Cortex of kidney (tissue), 1 donor: ENCODE results near the gene LATS2.

Experiments
- DNase-seq: peaks from one replicate; lab custom pipeline; 2025; lab: John Stamatoyannopoulos, UW

The LATS2 gene

DNA sequence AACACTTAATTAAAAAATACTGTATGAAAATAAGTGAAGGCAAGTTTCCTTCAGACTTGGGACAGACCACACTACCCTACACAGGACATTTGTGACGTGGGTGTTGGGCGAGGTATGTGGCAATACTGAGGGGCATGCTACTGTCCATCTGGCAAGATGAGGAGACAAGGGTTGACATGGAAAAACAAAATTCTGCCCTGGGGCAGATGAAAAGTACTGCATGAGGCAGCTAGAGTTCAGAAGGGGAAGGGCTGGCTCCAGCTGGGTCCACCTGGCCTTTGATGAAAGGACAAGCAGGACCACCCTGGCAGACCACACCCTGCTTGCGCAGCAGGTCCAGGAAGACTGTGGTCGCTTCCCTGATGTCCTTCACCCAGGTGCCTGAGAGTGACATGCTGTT is 43.2 kb downstream of the LATS2 start:
- no peak for DNase-seq

DNA sequence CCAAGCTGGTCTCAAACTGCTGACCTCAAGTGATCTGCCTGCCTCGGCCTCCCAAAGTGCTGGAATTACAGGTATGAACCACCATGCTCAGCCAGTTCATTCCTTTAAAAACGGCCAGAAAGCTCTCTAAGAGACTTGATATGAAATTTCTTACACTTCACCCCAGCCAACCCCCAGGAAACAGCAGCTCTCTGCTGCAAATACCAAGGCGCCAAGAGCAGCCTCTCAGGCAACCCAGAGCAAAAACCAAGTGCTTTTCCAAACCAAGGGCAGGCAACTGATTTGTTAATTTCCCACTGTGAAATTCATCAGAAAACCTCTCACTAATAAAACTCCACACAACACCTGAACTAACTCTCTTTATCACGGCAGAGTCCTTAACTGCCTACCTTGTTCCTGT is 44.9 kb downstream of the LATS2 start:
- no peak for DNase-seq

DNA sequence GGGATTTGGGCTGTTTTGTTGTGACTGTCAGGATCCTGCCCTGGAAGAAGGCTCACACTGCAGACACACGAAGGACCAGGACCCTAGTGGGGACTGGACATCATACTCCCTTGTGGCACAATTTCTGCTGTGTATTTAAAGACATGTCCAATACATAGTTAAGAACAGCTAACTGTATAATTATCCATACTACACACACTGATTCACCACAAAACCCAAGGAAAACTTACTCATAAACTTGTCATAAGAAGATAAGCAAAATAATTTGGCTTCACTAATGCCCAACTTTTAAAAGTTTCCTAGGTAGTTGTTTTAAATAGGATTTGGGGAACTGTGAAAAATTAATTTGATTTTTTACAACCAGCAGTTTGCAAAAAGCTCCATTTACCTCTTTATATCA is 46.1 kb downstream of the LATS2 start:
- DNase-seq, result no peak

DNA sequence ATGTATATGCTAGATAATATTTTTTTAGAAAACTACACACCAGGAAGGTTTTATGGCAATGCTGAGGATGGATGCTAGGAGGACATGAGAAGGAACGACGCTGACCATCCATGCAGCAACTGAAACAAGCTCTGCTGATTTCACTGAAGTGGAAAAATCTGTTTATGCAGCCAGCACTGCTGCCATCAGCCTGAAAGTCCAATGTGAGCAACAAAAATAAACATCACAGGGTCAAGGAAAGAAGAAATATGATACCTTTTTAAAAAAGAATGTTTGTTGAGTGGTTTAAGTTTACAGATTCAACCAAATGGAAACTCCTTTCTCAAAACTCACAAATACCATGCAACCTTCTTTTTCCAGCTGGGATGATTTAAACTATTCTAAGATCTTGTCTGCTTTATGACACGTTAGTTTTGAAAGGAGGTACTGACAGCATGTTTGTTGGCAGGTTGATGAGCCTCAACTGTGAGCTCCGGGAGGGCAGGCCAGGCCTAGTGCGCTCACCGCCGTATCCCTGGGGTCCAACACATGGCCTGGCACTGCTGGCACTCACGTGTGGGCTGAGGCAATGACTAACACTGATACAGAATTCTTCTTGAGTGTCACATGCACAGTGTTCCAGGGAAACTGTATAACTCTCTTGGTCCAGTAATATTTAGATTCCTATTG is 46.8 kb downstream of the LATS2 start:
- no peak for DNase-seq

DNA sequence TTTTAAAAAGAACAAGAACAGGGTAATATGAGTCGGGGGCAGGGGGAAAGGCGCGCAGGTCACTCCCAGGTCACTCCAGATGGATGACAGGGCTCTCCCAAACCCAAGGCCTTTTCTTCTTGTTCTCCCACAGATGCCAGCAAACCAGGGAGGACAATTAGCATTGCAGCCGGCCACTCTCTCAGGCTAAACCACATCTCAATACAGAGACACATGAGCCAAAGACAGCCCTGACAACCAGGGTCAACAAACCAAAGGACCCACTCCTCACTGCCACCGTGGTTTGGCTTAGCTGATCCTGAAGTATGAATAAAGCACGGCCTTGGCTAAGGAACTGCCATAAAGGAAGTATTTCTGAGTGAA is 47.3 kb downstream of the LATS2 start:
- no peak for DNase-seq

DNA sequence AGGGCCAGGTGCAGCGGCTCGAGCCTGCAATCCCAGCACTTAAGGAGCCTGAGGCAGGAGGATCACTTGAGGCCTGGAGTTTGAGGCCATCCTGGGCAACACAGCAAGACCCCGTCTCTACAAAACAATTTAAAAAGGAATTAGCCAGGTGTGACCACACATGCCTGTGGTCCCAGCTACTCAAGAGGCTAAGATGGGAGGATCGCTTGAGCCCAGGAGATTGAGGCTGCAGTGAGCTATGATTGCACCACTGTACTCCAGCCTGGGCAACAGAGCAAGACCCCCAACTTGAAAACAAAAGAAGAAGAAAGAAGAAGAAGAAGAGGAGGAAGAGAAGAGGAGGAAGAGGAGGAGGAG is 47.7 kb downstream of the LATS2 start:
- no peak for DNase-seq

DNA sequence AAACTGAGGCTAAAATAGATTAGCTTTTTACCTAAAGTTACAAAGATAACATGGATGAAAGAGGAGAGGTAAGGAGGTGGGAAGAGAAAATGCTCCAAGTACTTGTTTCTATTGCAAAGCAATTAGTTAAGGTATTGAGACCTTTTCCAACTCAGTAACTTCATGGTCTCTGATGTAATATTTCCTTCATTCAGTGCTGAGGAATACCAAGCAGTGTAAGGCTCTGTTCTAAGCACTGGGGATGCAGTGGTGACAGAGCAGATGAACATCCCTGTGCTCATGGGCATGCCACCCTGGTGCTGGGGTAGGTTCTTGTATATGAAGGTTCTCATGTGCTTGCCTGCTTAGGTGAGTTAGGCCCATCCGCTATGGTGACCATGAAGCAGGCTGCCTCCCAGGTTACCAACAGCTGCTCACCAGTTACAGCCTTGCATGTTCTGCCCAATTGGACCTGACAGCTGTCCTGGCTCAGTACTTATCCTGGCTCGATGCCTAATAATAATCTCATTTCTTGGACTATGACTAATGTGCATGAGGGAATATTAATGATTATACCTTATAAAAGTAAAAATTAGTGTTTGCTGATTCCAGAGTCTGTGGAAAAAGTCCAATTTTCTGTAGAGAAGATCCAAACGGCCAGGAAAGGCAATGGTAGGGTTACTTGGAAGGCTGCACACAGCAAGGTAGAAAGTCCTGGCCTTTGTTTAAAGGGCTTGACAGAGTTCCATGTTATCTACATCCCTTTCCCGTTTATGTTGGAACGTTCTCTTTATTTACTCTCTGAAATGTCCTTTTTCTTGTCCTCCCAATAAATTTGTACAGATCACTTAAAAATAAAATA is 48.3 kb downstream of the LATS2 start:
- DNase-seq, result no peak

DNA sequence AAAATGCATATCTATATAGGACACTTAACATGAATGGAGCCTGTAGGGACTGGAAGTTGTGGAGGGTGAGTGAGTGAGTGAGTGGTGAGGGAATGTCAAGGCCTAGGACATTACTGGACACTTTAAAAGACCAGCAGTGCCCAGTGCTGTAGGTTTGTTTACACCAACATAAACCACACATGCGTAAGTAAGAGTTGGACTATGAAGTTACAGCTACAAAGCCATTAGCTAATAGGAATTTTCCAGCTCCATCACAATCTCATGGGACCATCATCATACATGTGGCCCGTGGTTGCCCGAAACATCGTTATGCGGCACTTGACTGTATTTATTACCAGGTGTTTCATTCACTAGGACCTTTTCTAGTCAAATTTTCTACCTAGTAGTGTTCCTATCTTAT is 49.2 kb downstream of the LATS2 start:
- DNase-seq, result no peak

DNA sequence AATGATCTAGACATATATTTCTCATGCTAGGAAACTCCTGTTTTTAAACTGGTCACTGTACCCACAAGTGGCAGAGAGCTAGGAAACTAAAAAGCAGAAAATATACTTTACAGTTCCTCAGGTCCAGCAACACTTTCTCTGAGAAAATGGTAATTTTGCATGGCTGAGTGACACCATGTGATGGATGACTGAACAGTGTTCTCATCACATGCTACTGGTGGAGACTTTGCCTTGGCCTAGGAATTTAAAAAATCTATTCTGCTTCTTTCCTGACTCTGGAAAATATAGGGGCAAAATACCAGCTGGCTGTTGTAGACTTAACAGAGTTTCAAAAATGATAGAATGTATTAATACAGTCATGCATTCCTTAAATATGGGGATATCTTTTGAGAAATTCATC is 50.0 kb downstream of the LATS2 start:
- DNase-seq, result no peak

DNA sequence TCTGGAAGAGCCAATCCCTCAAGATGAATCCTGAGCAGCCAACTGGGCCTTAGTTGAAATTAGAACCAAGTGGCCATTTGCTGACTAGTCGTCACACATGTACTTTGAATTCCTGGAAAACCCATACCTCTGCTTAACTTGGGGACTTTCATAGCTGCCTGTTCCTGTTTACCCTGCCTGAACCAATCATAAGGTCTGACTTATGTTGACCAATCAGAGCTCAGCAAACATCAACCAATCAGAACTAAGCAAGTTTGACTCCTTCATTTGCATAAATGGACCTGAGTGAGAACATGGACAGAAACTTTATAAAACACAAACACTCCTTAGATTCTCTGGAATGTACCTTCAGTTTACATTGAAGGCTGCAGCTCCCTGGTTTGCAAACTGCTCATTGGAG is 50.8 kb downstream of the LATS2 start:
- no peak for DNase-seq

DNA sequence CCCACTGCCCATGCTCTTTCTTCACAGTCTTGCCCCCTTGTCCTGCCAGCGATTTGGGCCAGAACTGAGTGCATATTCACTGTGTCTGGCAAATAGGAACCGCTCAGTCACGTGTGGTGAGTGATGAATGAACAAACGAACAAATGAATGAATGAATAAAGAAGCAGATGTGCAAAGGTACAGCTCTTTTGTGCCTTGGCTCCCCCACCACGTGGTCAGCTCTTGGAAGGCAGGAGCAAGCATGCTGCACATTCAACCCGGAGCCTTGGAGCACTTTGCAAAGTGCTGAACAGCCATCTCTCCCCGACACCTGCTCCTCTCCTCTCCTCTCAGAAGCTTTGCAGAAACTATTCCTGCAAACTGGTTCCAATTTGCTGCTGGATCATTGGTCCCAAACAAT is 52.4 kb downstream of the LATS2 start:
- no peak for DNase-seq

DNA sequence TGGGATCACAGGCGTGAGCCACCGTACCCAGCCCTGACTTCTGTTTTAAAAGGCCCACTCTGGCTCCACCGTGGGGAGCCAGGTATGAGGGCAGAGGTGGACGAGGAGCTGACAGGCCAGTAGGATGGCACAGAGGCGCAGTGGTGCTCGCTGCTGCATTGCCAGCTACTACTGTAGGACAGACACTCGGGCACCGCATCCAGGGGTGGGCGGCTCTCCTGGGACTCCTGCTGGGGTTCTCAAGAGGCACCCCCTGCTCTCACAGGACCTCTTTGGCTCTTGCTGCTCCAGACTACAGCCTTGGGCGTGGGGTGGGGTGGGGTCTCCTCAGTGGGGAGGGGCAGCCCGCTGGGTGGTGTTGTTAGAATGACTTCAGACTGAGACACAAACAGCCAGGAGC is 53.4 kb downstream of the LATS2 start:
- no peak for DNase-seq

DNA sequence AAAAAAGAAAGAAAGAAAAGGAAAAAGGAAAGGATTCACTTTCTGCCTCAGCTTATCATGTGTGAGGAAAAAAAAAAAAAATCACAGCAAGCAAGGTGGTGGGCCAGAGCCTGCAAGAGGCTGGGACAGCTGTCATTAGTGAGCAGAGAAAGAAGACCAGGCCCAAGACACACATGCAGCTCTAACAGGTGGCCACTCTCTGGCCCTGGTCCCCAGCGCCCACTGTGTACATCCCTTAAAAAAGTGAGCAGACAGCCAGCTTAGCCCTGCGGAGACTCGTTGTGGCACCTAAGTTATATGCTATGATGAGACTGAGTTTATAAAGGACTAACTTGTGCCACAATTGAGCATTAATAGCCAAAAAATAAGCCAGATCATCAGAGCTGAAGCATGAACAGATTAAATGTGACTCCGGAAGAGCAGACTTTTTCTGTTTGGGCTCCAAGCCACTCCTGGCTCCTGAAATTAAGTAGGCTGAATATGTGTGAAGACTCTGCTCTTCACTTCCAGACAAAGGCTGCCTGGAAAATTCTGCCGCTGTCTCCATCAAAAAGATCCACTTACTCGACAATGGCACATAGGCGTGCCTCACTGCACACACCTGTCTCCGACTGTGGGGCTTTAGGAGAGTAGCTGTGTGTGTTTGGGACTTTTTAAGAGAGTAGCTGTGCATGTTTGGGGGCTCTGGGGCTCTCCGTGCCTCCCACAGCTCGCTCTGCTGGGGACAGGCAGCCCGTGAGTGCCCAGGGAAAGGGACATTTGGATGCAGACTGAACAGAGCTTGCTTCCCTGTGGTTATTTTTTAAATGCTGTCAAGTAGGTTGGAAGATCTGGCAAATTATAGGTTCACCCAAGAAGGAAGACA is 55.0 kb downstream of the LATS2 start:
- DNase-seq, result no peak

DNA sequence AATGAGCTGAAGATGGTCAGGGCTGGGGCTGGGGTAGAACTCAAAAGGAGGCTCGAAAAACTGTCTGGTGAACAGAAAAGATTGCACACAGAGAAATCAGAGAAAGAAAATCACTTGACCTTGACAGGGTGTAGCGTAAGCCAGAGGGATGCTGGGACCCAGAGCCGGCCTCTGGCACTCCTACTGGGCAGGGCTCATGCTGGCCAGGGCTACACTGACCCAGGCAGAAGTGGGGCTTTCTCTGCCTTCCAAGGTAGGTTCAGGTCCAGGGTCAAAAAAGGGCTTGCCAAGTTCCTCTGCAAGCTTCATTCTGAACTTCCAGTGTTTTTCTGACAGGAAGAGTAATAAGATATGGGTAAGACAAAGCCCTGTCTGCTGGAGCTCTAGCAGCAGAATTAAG is 56.2 kb downstream of the LATS2 start:
- DNase-seq, result no peak

DNA sequence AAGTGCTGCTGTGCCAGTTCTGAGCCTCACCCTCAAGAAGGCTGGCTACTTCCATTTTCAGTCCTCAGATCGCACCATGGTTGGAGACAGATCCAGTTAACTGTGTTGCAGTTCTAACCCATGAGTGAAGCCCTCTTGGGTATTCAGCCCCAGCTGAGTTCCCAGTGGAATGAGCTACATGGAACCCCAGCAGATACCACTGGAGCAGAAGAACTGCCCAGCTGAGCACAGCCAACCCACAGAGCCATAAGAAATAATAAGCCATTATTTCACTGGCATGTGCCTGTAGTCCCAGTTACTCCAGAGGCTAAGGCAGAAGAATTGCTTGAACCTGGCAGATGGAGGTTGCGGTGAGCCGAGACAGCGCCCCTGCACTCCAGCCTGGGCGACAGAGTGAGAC is 59.9 kb downstream of the LATS2 start:
- DNase-seq, result no peak

DNA sequence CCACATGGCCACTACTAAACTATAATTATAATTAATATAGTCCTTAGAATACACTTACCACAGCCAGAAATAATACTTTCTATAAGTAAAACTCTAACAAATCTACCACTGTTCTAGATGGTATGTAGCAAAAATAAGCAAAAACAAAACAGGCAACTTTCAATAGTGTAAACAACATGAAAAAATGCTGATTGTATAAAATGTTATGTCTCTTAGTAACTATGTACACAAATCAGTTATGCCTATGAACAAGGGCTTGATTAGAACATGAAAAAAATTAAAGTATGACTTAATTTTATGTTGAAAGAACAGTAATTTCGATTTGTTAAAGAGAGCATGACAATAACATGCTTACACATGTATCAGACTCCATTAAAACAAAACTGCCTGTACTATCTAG is 60.7 kb downstream of the LATS2 start:
- no peak for DNase-seq

DNA sequence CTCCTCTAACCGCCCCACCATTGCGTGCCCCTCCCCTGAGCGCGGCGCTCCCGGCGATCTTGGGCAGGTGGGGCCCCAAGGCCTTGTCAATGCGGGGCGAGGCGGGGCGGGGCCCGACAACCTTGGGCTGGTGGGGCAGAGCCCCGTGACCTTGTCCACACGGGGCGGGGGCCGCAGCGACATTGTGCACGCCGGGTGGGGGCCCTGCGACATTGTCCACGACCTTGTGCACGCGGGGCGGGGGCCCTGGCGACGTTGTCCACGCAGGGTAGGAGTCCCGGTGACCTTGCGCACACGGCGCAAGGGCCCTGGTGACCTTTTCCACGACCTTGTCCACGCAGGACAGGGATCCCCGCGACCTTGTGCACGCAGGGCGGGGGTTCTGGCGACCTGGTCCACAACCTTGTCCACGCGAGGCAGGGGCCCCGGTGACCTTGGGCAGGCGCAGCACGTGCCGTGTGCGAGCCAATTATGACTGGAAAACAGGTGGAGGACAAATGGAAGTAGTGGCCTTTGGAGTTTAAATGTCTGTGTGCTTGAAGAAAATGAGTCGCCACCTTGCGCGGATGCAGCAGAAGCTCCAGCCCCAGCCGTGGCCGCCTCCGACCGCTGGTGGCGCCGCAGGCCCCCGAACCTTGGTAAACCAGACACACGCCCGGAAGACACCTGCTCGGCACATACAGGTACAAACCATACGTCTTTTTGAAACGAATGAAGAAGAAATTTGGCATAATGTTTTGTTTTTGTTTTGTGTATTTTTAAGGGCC is 62.6 kb downstream of the LATS2 start:
- DNase-seq, result no peak

DNA sequence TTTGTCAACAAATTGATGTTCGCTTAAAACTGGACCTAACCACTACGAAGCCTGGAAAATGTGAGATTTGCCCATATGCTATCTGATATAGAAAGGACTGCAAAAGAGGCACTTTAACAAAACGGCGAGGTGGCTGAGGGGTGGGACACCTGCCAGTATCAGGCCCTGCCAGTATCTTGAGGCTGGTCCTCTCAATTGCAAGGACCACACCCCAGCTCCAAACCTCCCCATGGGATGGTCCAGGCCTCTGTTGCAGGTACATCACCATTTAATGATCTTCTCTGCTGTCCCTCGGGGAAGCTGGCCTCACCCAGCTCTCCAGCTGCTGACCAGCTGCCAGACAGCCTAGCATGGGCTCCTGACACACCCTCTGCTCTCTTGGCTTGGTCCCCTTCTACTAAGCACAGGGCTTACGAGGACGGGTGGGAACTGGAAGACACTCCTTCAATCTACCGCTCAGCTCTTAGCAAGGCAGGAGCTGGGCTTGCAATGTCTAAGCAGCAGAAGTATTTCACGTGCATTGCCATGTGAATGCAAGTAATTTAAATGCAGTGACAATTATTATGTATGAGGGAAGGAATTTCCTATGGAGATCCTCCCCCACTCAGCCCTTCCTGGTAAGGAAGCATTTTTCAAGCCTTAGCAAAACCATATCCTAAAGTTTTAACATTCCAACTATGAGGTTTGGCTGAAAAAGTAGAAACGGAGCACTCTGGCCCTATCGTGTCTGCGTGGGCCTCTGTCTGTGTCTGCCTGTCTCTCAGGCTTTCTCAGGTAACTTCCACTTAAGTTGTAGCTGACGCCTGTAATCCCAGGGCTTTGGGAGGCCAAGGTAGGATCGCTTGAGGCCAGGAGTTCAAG is 63.9 kb downstream of the LATS2 start:
- DNase-seq, result no peak

DNA sequence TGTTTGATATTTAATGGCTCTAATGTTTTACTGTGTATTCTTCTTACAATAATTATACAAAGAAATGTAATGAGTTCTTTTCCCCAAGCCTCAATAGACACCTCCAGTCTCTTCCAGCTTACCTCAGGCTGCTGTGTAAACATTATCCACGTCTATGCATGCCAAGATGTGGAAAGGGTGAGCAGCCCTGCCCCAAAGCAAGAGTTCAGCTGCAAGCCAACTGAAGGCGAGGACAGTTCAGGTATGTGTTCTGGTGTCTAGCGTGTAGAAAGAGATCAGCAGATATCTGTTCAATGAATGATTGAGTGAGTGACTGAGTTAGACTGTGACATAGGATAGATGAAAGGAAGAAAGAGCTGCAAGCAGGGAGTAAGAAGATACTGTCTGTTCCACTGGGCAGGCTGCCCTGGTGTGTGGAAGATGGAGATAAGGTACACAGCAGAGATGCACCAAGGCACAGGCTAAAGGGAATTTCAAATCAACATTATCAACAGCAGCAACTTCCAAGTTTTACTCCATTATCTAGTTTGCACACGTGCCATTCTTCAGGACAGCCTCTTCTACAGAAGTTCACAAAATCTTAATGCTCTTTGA is 66.0 kb downstream of the LATS2 start:
- no peak for DNase-seq

DNA sequence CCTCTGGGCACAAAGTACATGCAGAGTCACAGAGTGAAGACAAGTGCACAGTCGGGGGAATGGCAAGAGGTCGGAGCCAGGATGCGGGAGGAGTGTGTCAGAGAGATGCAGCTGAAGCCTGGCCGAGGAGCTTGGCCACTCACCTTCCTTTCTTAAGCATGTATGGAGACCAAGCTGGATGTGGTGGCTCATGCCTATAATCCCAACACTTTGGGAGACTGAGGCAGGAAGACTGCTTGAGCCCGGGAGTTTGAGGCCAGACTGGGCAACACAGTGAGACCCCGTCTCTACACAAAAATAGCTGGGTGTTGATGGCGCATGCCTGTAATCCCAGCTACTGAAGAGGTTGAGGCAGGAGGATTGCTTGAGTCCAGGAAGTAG is 67.0 kb downstream of the LATS2 start:
- no peak for DNase-seq
